DMS79 treated with DMSO at 0.1 percent for 48 hours (cell line): ENCODE results near the gene UBAC1.

Source experiments
- DNase-seq: peaks from one replicate; lab custom pipeline; 2025; lab: John Stamatoyannopoulos, UW

Gene UBAC1

GRCh38 chr9:135993765-135994500, 32.8 kb upstream of the UBAC1 start:
- no peak for DNase-seq

- DNase-seq: no peak
Observed at GRCh38 chr9:135993409-135993742, 32.2 kb upstream of the UBAC1 start.

DNA sequence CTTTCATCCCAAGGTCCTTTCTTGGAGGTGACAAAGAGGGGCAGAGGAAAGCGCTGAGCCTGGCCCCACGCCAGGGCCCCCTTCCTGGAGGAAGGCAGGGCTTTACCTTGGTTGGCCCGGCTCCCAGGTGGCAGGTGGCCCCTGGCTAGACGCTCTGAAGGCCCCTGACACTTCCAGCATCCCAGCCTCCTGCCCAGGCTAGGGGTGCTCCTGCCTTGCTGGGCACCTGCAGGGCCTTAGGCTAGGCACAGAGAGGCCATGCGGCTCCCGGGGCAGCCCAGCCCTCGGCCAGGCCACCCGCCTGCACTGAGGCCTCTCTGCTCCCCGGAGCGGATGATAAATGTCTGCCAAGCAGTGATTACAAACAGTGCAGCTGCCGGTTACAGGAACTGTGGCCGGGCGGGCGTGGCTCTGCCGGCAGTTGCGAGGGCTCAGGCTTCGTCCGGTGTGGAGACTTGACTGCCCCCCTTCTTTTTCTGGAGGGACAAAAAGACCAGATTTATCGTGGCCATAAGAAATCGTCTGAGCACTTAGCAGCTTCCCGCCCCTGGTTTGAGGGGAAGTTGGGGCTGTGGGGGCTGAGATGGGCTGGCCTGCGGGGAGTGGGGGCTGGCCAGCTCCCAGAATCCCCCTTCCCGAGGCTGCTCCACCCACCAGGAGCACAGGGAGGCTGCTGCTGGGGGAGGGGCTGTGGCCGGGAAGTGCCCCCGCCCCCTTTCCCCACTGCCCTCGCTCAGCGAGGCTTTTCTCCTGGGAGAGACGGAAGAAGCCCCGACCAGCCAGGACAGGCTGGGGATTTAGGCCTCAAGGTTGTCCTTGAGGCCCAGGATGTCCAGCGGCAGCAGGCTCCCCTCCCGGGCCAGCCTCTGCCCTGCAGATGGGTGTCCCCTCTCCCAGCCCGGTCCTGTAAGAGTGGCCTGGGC, 31.6 kb upstream of the UBAC1 start:
- peak; percentile 74 for DNase-seq

DNA sequence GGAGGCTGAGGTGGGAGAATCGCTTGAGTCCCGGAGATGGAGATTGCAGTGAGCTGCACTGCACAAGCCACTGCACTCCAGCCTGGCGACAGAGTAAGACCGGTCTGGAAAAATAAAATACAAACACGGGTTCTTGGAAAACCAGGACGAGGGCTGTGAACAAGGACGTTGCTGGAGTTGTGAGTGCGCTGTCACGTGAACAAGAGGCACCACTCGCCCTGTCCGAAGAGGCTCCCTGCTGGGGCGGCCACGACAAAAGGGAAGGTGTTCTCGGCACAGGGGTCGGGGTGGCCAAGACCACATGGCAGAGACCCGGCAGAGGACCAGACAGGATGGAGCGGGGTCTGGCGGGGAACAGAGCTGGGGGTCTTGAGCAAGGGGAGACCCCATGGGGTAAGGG, 30.6 kb upstream of the UBAC1 start:
- peak; percentile 36 for DNase-seq

DNA sequence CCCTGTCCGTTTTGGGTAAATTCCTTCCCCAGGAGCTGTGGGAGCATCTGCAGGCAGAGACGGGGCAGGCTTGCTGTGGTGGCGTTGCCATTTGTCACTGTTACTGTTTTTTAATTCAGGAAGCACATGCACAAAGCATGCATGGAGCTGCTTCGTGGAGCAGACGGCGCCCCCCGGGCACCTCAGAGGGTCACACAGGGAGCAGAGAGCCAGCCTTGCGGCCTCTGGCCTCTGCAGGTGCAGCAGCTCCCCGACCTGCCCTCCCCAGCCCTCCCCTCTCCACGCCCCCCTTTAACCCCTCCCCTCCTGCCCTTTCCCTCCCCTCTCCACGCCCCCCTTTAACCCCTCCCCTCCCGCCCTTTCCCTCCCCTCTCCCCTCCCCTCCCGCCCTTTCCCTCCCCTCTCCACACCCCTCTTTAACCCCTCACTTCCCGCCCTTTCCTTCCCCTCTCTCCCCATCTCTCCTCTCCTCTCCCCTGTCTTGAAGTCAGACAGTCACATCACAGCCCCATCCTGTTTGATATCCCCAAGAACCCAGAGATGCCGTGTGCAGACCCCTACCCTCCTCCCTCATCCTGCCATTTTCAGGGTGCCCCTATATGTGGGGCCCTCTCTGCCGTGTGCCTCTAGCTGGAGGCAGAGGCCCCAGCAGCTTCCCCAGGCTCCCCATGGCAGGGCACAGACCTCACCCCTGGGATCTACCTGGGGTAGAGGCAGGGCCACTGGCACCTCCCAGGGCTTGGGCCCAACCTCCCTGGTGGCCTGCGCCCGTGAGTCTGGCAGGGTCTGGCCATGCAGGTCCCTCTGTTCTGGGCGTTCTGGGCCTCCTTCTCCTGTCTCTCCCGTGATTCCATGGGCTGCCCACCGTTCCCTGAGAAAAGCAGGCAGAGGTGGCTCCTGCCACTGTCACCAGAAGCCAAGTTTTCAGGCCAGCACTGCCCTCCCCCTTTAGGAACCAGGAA, 29.6 kb upstream of the UBAC1 start:
- DNase-seq: peak; percentile 19

- DNase-seq: peak; percentile 39
Observed at GRCh38 chr9:135989722-135990467, 28.7 kb upstream of the UBAC1 start.

DNA sequence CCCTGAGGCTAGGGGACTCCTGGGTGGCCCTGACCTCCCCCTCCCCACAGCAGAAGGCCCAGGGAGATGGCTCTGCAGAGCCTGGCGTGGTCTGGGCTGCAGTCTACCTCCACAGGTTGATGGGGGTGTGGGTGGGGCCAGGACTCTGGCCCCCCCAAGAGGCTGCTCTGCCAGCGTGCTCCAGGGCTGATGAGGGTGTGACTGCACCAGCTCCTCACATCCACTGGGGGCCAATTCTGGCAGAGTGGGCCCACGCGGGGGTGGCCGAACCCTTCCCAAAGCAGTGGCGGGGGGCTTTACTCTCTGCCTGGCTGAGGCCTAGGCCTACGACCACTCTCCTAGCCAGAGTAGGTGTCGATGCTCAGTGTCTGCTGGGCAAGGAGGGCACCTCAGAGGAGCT, 28.0 kb upstream of the UBAC1 start:
- DNase-seq: no peak

GRCh38 chr9:135988493-135988892, 27.3 kb upstream of the UBAC1 start:
- no peak for DNase-seq

DNA sequence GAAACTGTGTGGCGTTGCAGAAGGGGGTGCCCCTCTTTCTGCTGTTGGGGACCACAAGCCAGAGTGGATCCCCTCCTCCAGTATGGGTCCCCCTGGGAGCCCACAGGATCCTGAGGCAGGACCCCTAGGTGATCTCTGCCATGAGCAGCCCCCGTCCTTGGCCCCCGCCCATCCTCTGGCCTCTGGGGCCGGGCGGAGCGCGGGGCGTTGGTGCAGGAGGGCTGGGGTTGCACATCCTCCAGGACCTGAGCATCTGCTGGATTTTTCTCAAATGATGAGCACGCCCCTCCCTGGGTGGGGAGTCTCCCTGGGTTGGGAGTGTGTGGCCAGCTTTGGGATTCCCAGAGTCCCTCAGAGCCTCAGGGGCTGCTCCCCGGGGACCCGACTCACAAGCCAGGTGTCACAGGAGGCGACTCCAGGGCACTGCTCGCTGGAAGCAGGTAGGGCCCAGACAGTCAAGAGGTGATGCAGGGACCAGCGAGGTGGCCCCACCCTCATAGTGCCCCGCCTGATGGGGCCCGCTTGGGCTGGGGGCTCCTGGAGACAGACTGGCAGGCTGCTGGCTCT, 26.7 kb upstream of the UBAC1 start:
- DNase-seq: no peak

GRCh38 chr9:135986605-135987004, 25.4 kb upstream of the UBAC1 start:
- DNase-seq: no peak

- DNase-seq: no peak
Observed at GRCh38 chr9:135985889-135986288, 24.7 kb upstream of the UBAC1 start.

DNA sequence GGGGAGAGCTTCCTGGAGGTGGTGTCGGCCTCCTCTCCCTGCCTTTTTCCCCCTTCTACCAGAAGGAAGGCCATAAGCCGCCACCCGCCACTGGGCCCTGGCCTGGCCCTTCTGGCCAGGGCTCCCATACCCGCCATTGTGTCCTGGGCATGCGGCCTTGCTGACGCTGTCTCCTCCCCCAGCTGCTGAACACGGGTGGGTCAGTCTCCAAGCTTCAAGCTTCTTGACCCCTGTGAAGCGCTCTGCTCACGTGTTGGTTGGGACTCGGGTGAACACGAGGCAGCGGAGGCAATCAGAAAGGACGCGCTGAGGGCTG, 24.2 kb upstream of the UBAC1 start:
- no peak for DNase-seq

- no peak for DNase-seq
Observed at GRCh38 chr9:135984072-135984710, 23.0 kb upstream of the UBAC1 start.

DNA sequence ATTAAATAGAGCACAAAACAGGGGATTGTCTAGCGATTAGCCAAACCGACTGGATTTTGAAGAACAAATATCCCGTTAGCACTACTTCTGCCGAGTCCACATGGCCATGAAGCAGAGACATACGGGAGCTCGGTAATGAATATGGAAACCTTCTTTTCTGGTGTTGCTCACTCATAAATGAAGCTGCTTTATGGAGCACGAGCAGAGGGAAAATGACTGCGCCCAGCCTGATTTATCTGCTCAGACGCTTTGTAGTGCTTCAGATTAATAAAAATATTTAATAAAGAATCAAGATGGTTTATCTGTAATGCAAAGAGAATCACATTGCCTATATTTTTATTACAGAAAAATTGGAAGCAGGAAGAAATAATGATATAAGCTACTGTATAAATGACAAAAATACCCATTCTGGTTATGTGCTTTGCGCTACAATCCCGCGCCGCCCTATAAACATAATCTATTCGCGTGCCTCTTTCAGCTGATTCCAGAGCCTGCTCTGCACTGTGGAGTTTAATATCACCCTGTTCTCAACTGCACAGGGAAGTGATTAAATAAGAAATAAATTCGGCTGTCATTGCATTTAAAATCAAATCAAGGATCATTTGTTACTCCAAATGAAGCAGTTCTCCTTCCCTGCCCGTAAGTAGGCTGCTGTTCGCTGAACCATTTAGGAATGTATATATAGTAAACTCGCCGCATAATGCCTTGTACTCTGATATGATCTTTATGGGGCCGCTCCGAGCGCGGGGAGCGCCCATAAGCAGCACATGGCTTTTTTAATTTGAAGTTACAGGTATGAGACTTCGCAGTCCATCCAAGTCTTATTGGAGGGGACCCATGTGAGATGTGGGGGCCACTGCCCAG, 22.3 kb upstream of the UBAC1 start:
- DNase-seq: no peak

GRCh38 chr9:135982499-135983207, 21.5 kb upstream of the UBAC1 start:
- DNase-seq: no peak

- DNase-seq: no peak
Observed at GRCh38 chr9:135980926-135981630, 19.9 kb upstream of the UBAC1 start.

DNA sequence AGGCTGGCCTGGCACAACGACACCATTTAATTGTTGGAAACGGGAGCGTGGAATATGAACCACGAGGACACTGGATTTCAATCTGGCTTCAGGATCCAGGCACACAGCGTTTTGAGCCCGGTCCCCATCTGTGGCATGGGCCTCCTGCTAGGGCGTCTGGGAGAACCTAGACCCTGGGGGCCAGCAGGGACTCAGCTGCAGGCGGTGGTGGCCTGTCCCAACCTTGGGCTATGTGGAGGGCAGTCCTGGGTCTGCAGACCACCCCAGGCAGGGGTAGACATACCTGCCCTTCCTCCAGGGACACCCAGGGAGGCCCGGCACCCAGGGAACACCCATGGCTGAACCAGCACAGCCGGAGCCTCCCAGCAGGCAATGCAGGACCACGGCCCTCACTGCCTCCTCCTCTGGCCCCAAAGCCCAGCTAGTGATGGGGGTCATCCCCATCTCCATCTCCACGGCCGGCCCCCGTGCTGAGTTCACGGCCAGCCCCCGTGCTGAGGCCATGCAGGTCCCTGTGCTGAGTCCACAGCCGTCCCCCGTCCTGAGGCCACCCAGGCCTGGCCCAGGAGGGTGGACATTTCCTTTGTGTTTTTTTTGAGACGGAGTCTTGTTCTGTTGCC, 18.5 kb upstream of the UBAC1 start:
- no peak for DNase-seq
